Mesenchymal stem cell (in vitro differentiated cells and primary cell): ENCODE measurements around the gene PPIL3.

Experiments used
- DNase-seq: peaks from one replicate; pipeline ENCODE4 v3.0.0-alpha.2; 2013
- H2AFZ ChIP-seq: one replicate; pipeline ENCODE4 v1.6.1; 2013; ENCODE audit warnings: low read depth, mild to moderate bottlenecking, control low read depth, inconsistent platforms, low read length, moderate library complexity
- H2AK5ac ChIP-seq: 2 replicates; pipeline ENCODE4 v1.6.1; 2013; ENCODE audit warnings: low read length, moderate library complexity, mild to moderate bottlenecking, inconsistent platforms; ENCODE audit not compliant: severe bottlenecking
- H2BK120ac ChIP-seq: one replicate; pipeline ENCODE4 v1.6.1; 2013; ENCODE audit warnings: low read depth, mild to moderate bottlenecking, inconsistent platforms, low read length, moderate library complexity
- H2BK12ac ChIP-seq, 2 experiments: one replicate each; pipeline ENCODE4 v1.6.1; 2013; ENCODE audit warnings: inconsistent platforms in 2 of 2, low read length in 2 of 2, mild to moderate bottlenecking in 2 of 2, moderate library complexity in 2 of 2, control low read depth in 1 of 2
- H2BK15ac ChIP-seq: one replicate; pipeline ENCODE4 v1.6.1; 2013; ENCODE audit warnings: mild to moderate bottlenecking, low read depth, inconsistent platforms; ENCODE audit not compliant: poor library complexity, severe bottlenecking
- H2BK5ac ChIP-seq: 2 replicates; pipeline ENCODE4 v1.6.1; 2013; ENCODE audit warnings: low read depth, mild to moderate bottlenecking, low read length, control low read depth, inconsistent platforms; ENCODE audit not compliant: poor library complexity, severe bottlenecking
- H3K14ac ChIP-seq, 2 experiments: one replicate each; pipeline ENCODE4 v1.6.1; 2013; ENCODE audit warnings: inconsistent platforms in 2 of 2, low read length in 2 of 2, control low read depth in 1 of 2, mild to moderate bottlenecking in 1 of 2, moderate library complexity in 1 of 2
- H3K18ac ChIP-seq, 2 experiments: one replicate each; pipeline ENCODE4 v1.6.1; 2013; ENCODE audit warnings: inconsistent platforms in 2 of 2, low read length in 2 of 2, control low read depth in 1 of 2, low read depth in 1 of 2, mild to moderate bottlenecking in 1 of 2
- H3K23ac ChIP-seq, 2 experiments: one replicate each; pipeline ENCODE4 v1.6.1; 2013; ENCODE audit warnings: inconsistent platforms in 2 of 2, low read length in 2 of 2, mild to moderate bottlenecking in 2 of 2, moderate library complexity in 2 of 2, control low read depth in 1 of 2
- H3K27ac ChIP-seq: 2 replicates; pipeline ENCODE4 v1.5.1; 2013; ENCODE audit warnings: mild to moderate bottlenecking, moderate library complexity, low read length, control low read depth, inconsistent platforms; ENCODE audit not compliant: poor library complexity, severe bottlenecking
- H3K27me3 ChIP-seq, 2 experiments: 2 replicates each; pipeline versions ENCODE4 v1.6.1 to v1.7.0; 2013; ENCODE audit warnings: low read length in 2 of 2, mild to moderate bottlenecking in 2 of 2, moderate library complexity in 2 of 2, control low read depth in 1 of 2, inconsistent platforms in 1 of 2; ENCODE audit not compliant: control insufficient read depth in 1 of 2, insufficient read depth in 1 of 2
- H3K36me3 ChIP-seq, 2 experiments: 2 replicates each; pipeline versions ENCODE4 v1.6.1 to v1.7.0; 2013; ENCODE audit warnings: low read length in 2 of 2, control low read depth in 1 of 2, inconsistent platforms in 1 of 2, low read depth in 1 of 2, mild to moderate bottlenecking in 1 of 2; ENCODE audit not compliant: insufficient read depth in 2 of 2, control insufficient read depth in 1 of 2
- H3K4ac ChIP-seq, 2 experiments: one replicate each; pipeline ENCODE4 v1.6.1; 2013; ENCODE audit warnings: inconsistent platforms in 2 of 2, low read length in 2 of 2, mild to moderate bottlenecking in 2 of 2, moderate library complexity in 2 of 2, control low read depth in 1 of 2, low read depth in 1 of 2
- H3K4me1 ChIP-seq: 2 replicates; pipeline ENCODE4 v1.6.1; 2013; ENCODE audit warnings: low read depth, low read length, control low read depth; ENCODE audit not compliant: control insufficient read depth, insufficient read depth
- H3K4me2 ChIP-seq: 2 replicates; pipeline ENCODE4 v1.6.1; 2013; ENCODE audit warnings: low read length, mild to moderate bottlenecking, inconsistent platforms; ENCODE audit not compliant: poor library complexity, severe bottlenecking
- H3K4me3 ChIP-seq, 2 experiments: 2 replicates each; pipeline versions ENCODE4 v1.5.1 to v1.7.0; 2013; ENCODE audit warnings: low read length in 2 of 2, mild to moderate bottlenecking in 2 of 2, control low read depth in 1 of 2, low read depth in 1 of 2; ENCODE audit not compliant: insufficient read depth in 1 of 2
- H3K79me1 ChIP-seq: replicated peaks from 2 replicates; pipeline ENCODE4 v1.6.1; 2013; ENCODE audit warnings: mild to moderate bottlenecking, control low read depth, low read length, inconsistent platforms; ENCODE audit not compliant: poor library complexity, severe bottlenecking
- H3K9ac ChIP-seq: 2 replicates; pipeline ENCODE4 v1.7.0; 2013; ENCODE audit warnings: mild to moderate bottlenecking, low read length, moderate library complexity
- H3K9me3 ChIP-seq: 2 replicates; pipeline ENCODE4 v1.7.0; 2013; ENCODE audit warnings: mild to moderate bottlenecking, low read length; ENCODE audit not compliant: control insufficient read depth
- H4K8ac ChIP-seq: one replicate; pipeline ENCODE4 v1.6.1; 2013; ENCODE audit warnings: inconsistent platforms, mild to moderate bottlenecking, low read length, moderate library complexity
- H4K91ac ChIP-seq: one replicate; pipeline ENCODE4 v1.6.1; 2013; ENCODE audit warnings: mild to moderate bottlenecking, low read length, inconsistent platforms
- WGBS: methylation state at CpG from one replicate; pipeline ENCODE4 v1.1.7; 2013; ENCODE audit warnings: mixed read lengths; 5-methylcytosine and 5-hydroxymethylcytosine counted together

PPIL3 gene

DNA sequence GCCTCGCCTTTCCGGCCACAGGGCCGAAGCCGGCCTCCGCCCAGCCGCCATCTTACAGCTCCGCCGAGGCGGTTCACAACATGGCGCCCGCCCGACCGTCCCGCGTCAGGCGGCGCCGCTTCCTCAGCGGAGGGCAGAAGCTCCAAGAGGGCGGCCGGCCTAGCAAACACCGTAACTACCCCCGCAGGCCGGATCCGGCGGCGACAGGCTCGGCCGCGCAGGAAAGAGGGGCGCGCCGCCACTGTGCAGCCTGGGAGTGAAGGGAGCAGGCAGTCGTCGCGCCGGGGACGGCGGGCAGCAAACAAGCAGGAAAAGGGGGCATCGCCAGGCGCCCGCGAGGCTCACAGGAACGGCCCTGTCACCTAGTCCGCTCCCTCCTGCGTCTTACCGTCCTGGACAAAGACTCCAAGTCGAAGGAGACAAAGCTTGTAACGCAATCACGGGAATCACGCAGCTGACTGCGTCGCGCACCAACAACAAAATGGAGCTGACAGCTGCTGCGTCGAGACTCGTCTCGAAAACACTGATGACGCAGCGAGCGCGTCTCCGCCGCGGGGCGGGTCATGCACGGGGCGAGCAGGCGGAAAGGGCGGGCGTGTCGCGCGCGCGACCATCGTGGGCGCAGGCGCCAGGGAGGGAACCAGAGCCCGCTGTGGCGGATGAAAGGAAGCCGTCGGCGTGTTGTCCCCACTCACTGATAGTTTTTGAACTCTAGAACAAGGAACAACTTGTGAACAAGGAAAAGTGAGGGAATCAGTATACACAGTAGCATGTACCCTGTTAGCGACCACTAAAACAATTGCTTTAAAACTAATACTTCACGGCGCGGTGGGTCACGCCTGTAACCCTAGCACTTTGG is 24.5 kb downstream of the PPIL3 start, which contains the start of gene CLK1:
CLK1 (minus strand) TSS at position 483 of the 859 bp plus-strand sequence. CDS start 2,796 bp downstream, outside the sequence.
- Histone ChIP-seq H3K9me3 (no peaks in the 10 kb centered on the region), H3K79me1 (no peaks in the 10 kb centered on the region), H3K9ac (peak within 1 kb of the TSS; percentile 100), H2BK5ac (peak within 1 kb of the TSS; percentile 91), H3K4me2 (peak within 1 kb of the TSS; percentile 73), H2BK12ac (peak within 1 kb of the TSS in 1 of 2 experiments; percentile 63), H3K4me3 (peak within 1 kb of the TSS; percentile 99 to 100), H2BK15ac (peak within 1 kb of the TSS; percentile 1), H3K4me1 (peaks cover 3% of the 10 kb centered on the region), H3K4ac (peak within 1 kb of the TSS; percentile 99 to 100), H3K18ac (peak within 1 kb of the TSS; percentile 99 to 100), H3K27me3 (no peaks in the 10 kb centered on the region), H3K27ac (peak within 1 kb of the TSS; percentile 92), H4K8ac (peak within 1 kb of the TSS; percentile 95), H3K14ac (peak within 1 kb of the TSS; percentile 83 to 100), H2AFZ (peak within 1 kb of the TSS; percentile 91), H2BK120ac (peak within 1 kb of the TSS; percentile 82), H4K91ac (peak within 1 kb of the TSS; percentile 98), H3K23ac (peak within 1 kb of the TSS in 1 of 2 experiments; percentile 100), H3K36me3 (peaks cover 3 to 27% of the 10 kb centered on the region in 2 experiments), H2AK5ac (peak within 1 kb of the TSS; percentile 66)
- peak; percentile 95 for DNase-seq
- 4% methylated on average over 84 of the region's 89 CpGs for WGBS

DNA sequence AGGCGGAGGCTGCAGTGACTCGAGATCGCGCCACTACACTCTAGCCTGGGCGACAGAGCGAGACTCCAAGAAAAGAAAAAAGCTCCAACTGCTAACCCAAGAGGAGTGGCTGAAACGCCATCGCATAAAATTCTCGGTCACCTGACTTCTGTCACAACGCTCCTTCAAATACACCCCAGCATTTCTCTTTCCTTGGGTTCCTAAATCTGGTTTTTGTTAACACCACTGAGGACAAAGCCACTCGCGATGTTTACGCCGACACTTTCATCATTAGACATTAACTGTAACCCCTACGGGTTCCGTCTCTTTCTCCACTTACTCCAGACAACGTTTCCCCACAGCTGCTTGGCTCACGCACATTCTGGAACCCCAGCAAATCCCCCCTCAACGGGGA is 25.1 kb downstream of the PPIL3 start:
- Histone ChIP-seq H4K8ac (peak overlapping the region; percentile 52), H3K14ac (peak overlapping the region in 1 of 2 experiments; percentile 68), H4K91ac (peak overlapping the region; percentile 54), H3K4ac (peak overlapping the region; percentile 70 to 100), H3K18ac (peak overlapping the region; percentile 81 to 100), H2AK5ac (peak overlapping the region; percentile 66), H3K9me3 (no peaks in the 10 kb centered on the region), H2BK120ac (no peak overlapping the region), H3K23ac (peak overlapping the region in 1 of 2 experiments; percentile 100), H3K27me3 (no peaks in the 10 kb centered on the region), H3K4me3 (peak overlapping the region; percentile 99 to 100), H3K27ac (peak overlapping the region; percentile 92), H2BK15ac (no peak overlapping the region), H3K4me2 (peak overlapping the region; percentile 65), H3K36me3 (peaks cover 5 to 29% of the 10 kb centered on the region in 2 experiments), H3K79me1 (no peaks in the 10 kb centered on the region), H3K4me1 (peaks cover 5% of the 10 kb centered on the region), H2BK5ac (peak overlapping the region; percentile 39), H2BK12ac (no peak overlapping the region), H2AFZ (no peak overlapping the region), H3K9ac (peak overlapping the region; percentile 100)
- under 1% methylated on average over 19 of the region's 19 CpGs for WGBS
- no peak for DNase-seq

DNA sequence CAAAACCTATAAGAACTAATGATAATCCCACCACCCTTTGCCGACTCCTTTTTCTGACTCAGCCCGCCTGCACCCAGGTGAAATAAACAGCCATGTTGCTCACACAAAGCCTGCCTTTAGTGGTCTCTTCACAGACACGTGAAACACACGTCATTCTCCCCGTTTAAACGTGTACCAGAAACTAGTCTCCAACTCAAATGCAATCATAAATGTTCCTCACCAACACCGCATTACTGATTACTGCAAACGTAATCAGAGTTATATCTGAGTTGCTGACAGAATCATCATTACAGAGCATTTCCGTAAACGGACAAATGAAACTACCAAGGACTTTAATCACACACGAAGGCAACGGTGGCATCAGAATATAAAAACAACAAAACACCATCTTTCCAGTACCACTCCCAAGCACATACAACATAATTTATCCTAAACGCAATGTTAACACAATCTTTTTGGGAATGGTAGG is 26.3 kb downstream of the PPIL3 start:
- peaks cover 11 to 41% of the 10 kb centered on the region in 2 experiments for H3K36me3 ChIP-seq
- H3K9ac ChIP-seq: peak overlapping the region; percentile 100
- no peak overlapping the region for H3K4ac ChIP-seq
- peak; percentile 93 for DNase-seq
- H2BK15ac ChIP-seq: no peak overlapping the region
- under 1% methylated on average over 13 of the region's 13 CpGs for WGBS
- no peak overlapping the region for H2BK5ac ChIP-seq
- H2BK120ac ChIP-seq: no peak overlapping the region
- no peak overlapping the region for H2AFZ ChIP-seq
- no peak overlapping the region for H3K18ac ChIP-seq
- H2AK5ac ChIP-seq: no peak overlapping the region
- H3K27me3 ChIP-seq: no peaks in the 10 kb centered on the region
- H4K91ac ChIP-seq: no peak overlapping the region
- no peak overlapping the region for H2BK12ac ChIP-seq
- H3K79me1 ChIP-seq: no peaks in the 10 kb centered on the region
- no peak overlapping the region for H3K23ac ChIP-seq
- H3K4me3 ChIP-seq: peak overlapping the region; percentile 99 to 100
- no peak overlapping the region for H3K27ac ChIP-seq
- H4K8ac ChIP-seq: no peak overlapping the region
- H3K9me3 ChIP-seq: no peaks in the 10 kb centered on the region
- H3K14ac ChIP-seq: no peak overlapping the region
- H3K4me1 ChIP-seq: peaks cover 5% of the 10 kb centered on the region
- peak overlapping the region; percentile 65 for H3K4me2 ChIP-seq

GRCh38 chr2:200861617-200862155 is 27.2 kb downstream of the PPIL3 start:
- Histone ChIP-seq H2AK5ac (no peak overlapping the region), H3K4me2 (peak overlapping the region; percentile 78), H2BK12ac (no peak overlapping the region), H3K14ac (no peak overlapping the region), H4K91ac (no peak overlapping the region), H3K27me3 (no peaks in the 10 kb centered on the region), H2BK5ac (no peak overlapping the region), H3K27ac (no peak overlapping the region), H4K8ac (no peak overlapping the region), H3K4ac (no peak overlapping the region), H3K18ac (no peak overlapping the region), H2BK15ac (no peak overlapping the region), H3K23ac (no peak overlapping the region), H3K79me1 (peaks cover 2% of the 10 kb centered on the region), H3K4me3 (peak overlapping the region in 1 of 2 experiments; percentile 100), H3K9me3 (no peaks in the 10 kb centered on the region), H3K4me1 (peaks cover 5% of the 10 kb centered on the region), H3K36me3 (peaks cover 15 to 50% of the 10 kb centered on the region in 2 experiments), H3K9ac (peak overlapping the region; percentile 100), H2BK120ac (no peak overlapping the region), H2AFZ (no peak overlapping the region)
- 55% methylated on average over 4 of the region's 4 CpGs for WGBS
- DNase-seq: no peak
